ENCODE measurements around the gene PACS1. TPM values are rescaled to one million over a fixed set of nuclear protein-coding genes. Genes with fewer than 3 reads are reported as not detected.

PACS1 gene
- total RNA-seq, 3 donors from 2014 or later: 43.4 to 46.3 (median 44.8) TPM

DNA sequence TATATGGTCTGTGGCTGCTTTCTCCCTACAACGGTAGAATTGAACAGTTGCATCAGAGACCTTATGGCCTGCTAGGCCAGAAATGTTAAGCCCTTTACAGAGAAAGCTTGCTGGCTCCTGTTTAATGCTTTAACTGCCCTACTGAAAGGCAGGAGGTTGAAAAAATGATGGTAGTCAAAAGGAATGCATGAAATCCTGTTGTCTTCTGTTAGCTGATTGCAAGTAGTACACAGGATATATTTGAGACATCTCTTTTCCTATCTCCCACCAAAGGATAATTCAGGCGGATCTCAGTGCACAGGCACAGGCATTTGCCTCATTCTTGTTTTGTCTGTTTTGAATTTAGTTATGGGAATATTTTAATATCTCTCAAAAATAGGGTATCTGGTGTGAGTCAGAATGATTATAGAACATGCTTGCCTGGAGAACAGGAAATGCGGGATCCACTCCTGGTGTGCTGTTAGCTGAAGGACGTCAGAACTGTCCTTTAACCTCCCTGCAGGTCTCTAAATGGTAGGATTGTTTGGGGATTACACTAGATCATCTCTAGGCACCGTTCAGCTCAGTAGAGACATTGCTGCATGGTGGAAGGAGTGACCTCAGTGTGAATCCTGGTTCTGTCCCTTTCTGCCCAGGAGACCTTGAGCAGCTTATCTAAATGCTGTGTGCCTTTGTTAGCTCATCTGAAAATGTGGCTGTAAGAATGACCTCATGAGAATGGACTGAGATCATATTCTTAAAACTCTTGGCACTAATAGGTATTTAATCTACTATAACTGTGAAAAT lies 49.5 kb downstream of the PACS1 start:
- DNase-seq: no peak
- Mint-ChIP-seq H3K36me3 (ENCODE audit: insufficient read depth) (no peaks in the 10 kb centered on the region), H3K4me3 (no peak overlapping the region), H3K27me3 (ENCODE audit: low read depth) (no peaks in the 10 kb centered on the region), H3K9me3 (no peaks in the 10 kb centered on the region), H3K4me1 (ENCODE audit: low read depth) (peaks cover 80% of the 10 kb centered on the region)
- ATAC-seq: no peak

GRCh38 chr11:66121466-66121865 lies 51.4 kb downstream of the PACS1 start:
- ATAC-seq: no peak
- Mint-ChIP-seq H3K27me3 (ENCODE audit: low read depth) (no peaks in the 10 kb centered on the region), H3K4me3 (no peak overlapping the region), H3K36me3 (ENCODE audit: insufficient read depth) (peaks cover 2% of the 10 kb centered on the region), H3K4me1 (ENCODE audit: low read depth) (peaks cover 81% of the 10 kb centered on the region), H3K9me3 (no peaks in the 10 kb centered on the region)
- no peak for DNase-seq

DNA sequence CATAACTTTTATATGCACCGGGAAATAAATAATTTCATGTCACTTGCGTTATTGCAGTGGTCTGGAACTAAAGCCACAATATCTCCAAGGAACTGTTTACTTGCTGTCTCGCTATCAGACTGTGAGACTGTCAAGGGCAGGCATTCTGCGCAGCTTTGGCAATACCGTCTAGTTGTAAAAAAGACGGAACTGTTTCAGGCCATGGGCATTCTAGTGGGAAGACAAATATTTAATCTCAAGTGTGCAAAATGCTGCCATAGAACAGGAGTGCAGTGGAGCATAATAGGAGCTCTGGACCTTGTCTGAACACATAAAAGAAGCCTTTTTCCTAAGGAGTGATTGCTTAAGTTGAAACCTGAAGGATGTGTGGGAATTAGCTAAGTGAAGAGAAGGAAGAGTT lies 53.8 kb downstream of the PACS1 start:
- Mint-ChIP-seq H3K36me3 (ENCODE audit: insufficient read depth) (peaks cover 2% of the 10 kb centered on the region), H3K4me1 (ENCODE audit: low read depth) (peaks cover 77% of the 10 kb centered on the region), H3K4me3 (no peak overlapping the region), H3K27me3 (ENCODE audit: low read depth) (no peaks in the 10 kb centered on the region), H3K9me3 (no peaks in the 10 kb centered on the region)
- no peak for DNase-seq
- no peak for ATAC-seq

DNA sequence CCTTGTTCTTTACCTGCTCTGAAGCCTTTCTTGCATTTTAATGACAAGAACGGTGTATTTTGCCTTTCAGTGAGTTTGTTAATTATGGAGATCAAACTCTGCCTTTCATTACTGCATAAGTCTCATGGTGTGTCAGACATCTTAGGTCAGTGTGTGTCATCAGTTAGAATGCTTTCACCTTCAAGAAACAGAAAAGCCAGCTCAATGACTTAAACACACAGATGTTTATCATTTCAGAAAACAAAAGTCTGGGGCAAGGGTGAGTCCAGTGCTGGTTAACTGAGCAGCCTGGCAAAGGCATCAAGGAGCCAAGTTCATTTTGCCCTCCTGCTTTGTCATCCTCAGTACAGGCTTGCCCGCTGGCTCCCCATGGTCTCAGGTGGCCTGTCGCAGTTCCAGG lies 54.5 kb downstream of the PACS1 start:
- H3K4me1 Mint-ChIP-seq (ENCODE audit: low read depth): peaks cover 72% of the 10 kb centered on the region
- no peaks in the 10 kb centered on the region for H3K9me3 Mint-ChIP-seq
- ATAC-seq: peak; percentile 36 to 55
- no peak for DNase-seq
- H3K36me3 Mint-ChIP-seq (ENCODE audit: insufficient read depth): peaks cover 2% of the 10 kb centered on the region
- no peak overlapping the region for H3K4me3 Mint-ChIP-seq
- no peaks in the 10 kb centered on the region for H3K27me3 Mint-ChIP-seq (ENCODE audit: low read depth)

DNA sequence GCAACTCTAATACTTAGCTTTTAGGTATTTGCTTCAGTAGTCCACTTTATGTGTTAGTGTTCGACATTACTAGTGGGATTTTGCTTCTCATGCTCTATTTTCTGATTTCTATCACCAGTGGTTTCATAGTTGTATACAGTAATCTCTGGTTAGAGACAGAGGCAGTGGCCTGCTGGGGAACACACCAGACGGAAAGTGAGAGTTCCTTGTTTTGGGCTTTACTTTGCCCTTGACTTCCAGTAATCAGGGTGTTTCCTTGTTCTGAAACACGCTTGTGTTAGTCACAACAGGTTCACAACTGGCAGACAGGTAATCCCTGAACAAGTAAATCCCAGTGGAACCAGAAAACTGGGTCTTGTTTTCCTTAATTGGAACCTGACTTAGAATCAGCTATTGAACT lies 56.0 kb downstream of the PACS1 start:
- DNase-seq (no peak), ATAC-seq (peak; percentile 51 to 66)
- Mint-ChIP-seq H3K27me3 (ENCODE audit: low read depth) (no peaks in the 10 kb centered on the region), H3K9me3 (no peaks in the 10 kb centered on the region), H3K36me3 (ENCODE audit: insufficient read depth) (peaks cover 2% of the 10 kb centered on the region), H3K4me1 (ENCODE audit: low read depth) (peaks cover 75% of the 10 kb centered on the region), H3K4me3 (peak overlapping the region; percentile 63)

DNA sequence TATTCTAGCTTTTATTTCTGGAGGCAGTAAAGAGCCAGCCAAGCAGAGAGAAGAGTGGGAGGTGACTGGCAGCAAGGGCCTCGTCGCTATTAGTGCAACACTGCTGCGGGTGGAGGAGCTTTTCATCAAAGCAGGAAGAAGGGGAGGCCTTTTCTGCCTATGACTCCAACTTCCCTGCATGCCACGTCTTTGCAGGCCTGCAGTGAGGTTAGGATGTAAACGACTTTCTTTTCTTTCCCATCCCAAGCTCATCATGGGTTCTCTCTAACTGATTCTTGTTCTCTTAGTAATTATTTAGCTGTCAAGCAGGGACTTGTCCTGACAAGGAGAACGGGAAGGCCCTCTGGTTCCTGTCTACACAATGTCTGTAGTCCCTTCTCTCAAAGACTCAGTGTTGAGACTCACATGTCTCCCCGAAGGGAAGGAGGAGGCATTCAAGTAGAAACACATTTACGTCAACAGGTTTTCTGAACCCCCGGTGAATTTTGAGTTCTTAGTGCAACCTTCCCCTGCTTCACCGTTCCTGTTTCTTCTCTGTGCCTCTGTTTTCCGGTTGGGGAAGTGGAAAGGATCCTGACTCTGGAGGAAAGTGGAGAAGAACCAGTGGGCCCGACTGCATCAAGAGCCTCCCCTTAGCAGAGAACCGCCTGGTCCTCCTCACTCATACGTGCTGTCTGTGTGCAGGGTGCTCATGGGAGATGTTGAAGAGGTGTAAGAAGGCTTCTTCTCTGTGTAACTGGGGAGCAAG lies 56.9 kb downstream of the PACS1 start:
- ATAC-seq: peak; percentile 85 to 88
- H3K4me1 Mint-ChIP-seq (ENCODE audit: low read depth): peaks cover 75% of the 10 kb centered on the region
- H3K9me3 Mint-ChIP-seq: no peaks in the 10 kb centered on the region
- peaks cover 2% of the 10 kb centered on the region for H3K36me3 Mint-ChIP-seq (ENCODE audit: insufficient read depth)
- peak overlapping the region; percentile 63 for H3K4me3 Mint-ChIP-seq
- DNase-seq: peak; percentile 56
- H3K27me3 Mint-ChIP-seq (ENCODE audit: low read depth): no peaks in the 10 kb centered on the region

DNA sequence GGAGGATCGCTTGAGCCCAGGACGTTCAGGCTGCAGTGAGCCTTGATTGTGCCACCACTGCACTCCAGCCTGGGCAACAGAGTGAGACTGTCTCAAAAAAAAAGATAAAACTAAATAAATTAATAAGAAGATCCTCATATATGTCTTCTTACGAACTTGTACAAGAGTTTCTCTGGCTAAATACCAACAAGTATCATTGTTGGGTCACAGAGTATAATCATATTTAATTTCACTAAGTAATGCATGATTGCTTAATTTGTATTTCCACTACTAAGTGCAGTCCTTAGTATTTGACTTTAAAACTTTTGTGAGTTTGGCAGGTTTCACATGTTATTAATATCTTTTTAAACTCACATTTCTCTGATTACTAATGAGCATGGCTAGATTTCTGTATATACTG lies 60.9 kb downstream of the PACS1 start:
- no peak for DNase-seq
- no peak for ATAC-seq
- Mint-ChIP-seq H3K27me3 (ENCODE audit: low read depth) (no peaks in the 10 kb centered on the region), H3K9me3 (no peaks in the 10 kb centered on the region), H3K4me3 (no peak overlapping the region), H3K36me3 (ENCODE audit: insufficient read depth) (peaks cover 2% of the 10 kb centered on the region), H3K4me1 (ENCODE audit: low read depth) (peaks cover 71% of the 10 kb centered on the region)

DNA sequence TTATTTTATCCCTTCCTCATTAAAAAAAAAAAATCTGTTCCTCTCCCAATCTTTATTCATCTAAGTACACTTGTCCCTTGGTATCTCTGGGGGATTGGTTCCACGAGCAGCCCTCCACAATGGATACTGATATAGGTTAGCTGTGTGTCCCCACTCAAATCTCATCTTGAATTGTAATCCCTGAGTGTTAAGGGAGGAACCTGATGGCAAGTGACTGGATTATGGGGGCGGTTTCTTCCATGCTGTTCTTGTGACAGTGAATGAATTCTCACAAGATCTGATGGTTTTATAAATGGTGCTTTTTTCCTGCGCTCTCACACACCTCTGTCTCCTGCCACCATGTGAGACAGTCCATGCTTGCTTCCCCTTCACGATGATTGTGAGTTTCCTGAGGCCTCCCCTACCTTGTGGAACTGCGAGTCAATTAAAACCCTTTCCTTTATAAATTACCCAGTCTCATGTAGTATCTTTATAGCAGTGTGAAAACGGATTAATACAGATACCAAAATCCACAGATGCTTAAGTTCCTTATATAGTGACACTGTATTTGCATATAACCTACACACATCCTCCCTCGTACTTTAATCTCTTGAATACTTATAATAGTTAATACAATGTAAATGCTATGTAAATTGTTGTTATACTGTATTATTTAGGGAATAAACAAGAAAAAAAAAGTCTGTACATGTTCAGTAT lies 62.0 kb downstream of the PACS1 start:
- peak in 1 of 2 donors; percentile 27 for ATAC-seq
- Mint-ChIP-seq H3K27me3 (ENCODE audit: low read depth) (no peaks in the 10 kb centered on the region), H3K4me3 (no peak overlapping the region)

DNA sequence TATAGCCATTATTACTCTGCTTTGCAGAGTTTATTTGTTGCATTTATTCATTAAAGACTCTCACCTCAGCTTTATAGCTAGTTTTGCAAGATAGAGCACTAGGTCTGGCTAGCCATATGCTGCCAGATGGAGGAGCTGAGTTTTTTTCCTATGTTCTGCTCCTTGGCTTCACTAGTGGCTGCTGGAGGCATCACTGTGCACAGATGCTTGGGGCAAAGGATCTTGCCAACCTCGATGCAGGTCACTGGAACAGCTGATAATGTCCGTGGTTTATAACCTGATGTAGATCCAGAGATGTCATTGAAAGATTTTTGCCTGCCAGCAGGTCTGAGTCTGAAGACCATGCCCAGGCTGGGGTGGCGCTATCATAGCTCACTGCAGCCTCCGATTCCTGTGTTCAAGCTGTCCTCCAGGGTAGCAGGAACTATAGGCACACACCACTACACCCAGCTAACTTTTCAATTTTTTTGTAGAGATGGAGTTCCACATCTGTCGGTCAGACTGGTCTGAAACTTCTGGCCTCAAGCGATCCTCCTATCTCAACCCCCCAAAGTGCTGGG lies 63.2 kb downstream of the PACS1 start:
- H3K9me3 Mint-ChIP-seq: no peaks in the 10 kb centered on the region
- DNase-seq: no peak
- no peak overlapping the region for H3K4me3 Mint-ChIP-seq
- no peak for ATAC-seq
- H3K4me1 Mint-ChIP-seq (ENCODE audit: low read depth): peaks cover 67% of the 10 kb centered on the region
- H3K27me3 Mint-ChIP-seq (ENCODE audit: low read depth): no peaks in the 10 kb centered on the region
- peaks cover 6% of the 10 kb centered on the region for H3K36me3 Mint-ChIP-seq (ENCODE audit: insufficient read depth)

More for the DNA sequence above, 62.0 kb downstream of the PACS1 start:
- DNase-seq: no peak
- Mint-ChIP-seq H3K36me3 (ENCODE audit: insufficient read depth) (peaks cover 6% of the 10 kb centered on the region), H3K4me1 (ENCODE audit: low read depth) (peaks cover 69% of the 10 kb centered on the region), H3K9me3 (no peaks in the 10 kb centered on the region)

GRCh38 chr11:66136752-66137123 lies 66.7 kb downstream of the PACS1 start:
- no peaks in the 10 kb centered on the region for H3K27me3 Mint-ChIP-seq (ENCODE audit: low read depth)
- DNase-seq: no peak
- H3K36me3 Mint-ChIP-seq (ENCODE audit: insufficient read depth): peaks cover 9% of the 10 kb centered on the region
- H3K9me3 Mint-ChIP-seq: no peaks in the 10 kb centered on the region
- peaks cover 53% of the 10 kb centered on the region for H3K4me1 Mint-ChIP-seq (ENCODE audit: low read depth)
- no peak overlapping the region for H3K4me3 Mint-ChIP-seq
- peak in 1 of 2 donors; percentile 16 for ATAC-seq

DNA sequence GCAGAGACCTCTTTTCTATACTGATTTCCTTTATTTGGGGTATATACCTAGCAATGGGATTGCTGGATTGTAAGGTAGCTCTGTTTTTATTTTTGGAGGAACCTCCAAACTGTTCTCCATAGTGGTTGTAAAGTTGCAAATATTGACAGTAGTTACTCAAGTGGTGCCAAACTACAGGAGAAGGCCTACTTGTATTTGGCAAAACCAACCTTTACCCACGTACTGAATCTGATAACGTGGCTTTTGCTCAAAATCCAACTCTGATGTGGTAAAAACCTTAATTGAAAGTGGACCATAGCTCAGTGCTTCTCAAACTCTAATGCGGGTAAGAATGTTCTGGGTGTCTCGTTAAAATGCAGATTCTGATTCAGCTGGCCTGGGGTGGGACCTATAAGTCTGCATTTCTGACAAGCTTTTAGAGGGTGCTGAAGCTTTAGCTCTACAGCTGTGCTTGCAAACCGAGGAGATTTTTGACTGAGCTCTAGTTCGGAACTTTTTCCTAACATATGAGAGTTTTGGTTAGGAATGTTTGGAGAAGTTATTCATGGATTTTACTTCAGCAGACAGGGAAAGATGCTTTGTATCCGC lies 69.8 kb downstream of the PACS1 start:
- no peak for ATAC-seq
- no peak for DNase-seq
- Mint-ChIP-seq H3K9me3 (no peaks in the 10 kb centered on the region), H3K36me3 (ENCODE audit: insufficient read depth) (peaks cover 9% of the 10 kb centered on the region), H3K4me3 (no peak overlapping the region), H3K27me3 (ENCODE audit: low read depth) (no peaks in the 10 kb centered on the region), H3K4me1 (ENCODE audit: low read depth) (peaks cover 48% of the 10 kb centered on the region)

- Mint-ChIP-seq H3K27me3 (ENCODE audit: low read depth) (no peaks in the 10 kb centered on the region), H3K9me3 (no peaks in the 10 kb centered on the region), H3K4me3 (no peak overlapping the region), H3K4me1 (ENCODE audit: low read depth) (peaks cover 50% of the 10 kb centered on the region), H3K36me3 (ENCODE audit: insufficient read depth) (peaks cover 18% of the 10 kb centered on the region)
- ATAC-seq (no peak), DNase-seq (no peak)
These were observed 72.5 kb downstream of the PACS1 start for GRCh38 chr11:66142370-66143263.

- DNase-seq (no peak), ATAC-seq (no peak)
- H3K27me3 Mint-ChIP-seq (ENCODE audit: low read depth): no peaks in the 10 kb centered on the region
- H3K9me3 Mint-ChIP-seq: no peaks in the 10 kb centered on the region
- H3K4me3 Mint-ChIP-seq: no peak overlapping the region
- H3K36me3 Mint-ChIP-seq (ENCODE audit: insufficient read depth): peaks cover 18% of the 10 kb centered on the region
- H3K4me1 Mint-ChIP-seq (ENCODE audit: low read depth): peaks cover 48% of the 10 kb centered on the region
These were observed 73.1 kb downstream of the PACS1 start for GRCh38 chr11:66143264-66143566.
